Right forelimb (tissue), 1 donor: ENCODE data around the gene COMMD2.

Experiments used
- DNase-seq: peaks from one replicate; pipeline ENCODE4 v3.0.0-alpha.2; 2018

COMMD2 gene

GRCh38 chr3:149752051-149752787 is at the start of gene COMMD2:
Gene COMMD2 (minus strand): TSS chr3:149752489. CDS start chr3:149752444, 45 bp downstream.
- DNase-seq, result peak; percentile 85

GRCh38 chr3:149801639-149802038 is 49.4 kb upstream of the COMMD2 start:
- DNase-seq, result no peak

GRCh38 chr3:149801195-149801594 is 48.9 kb upstream of the COMMD2 start:
- no peak for DNase-seq

- no peak for DNase-seq
Observed at GRCh38 chr3:149800693-149801092, 48.4 kb upstream of the COMMD2 start.

- no peak for DNase-seq
Observed at GRCh38 chr3:149796026-149796425, 43.7 kb upstream of the COMMD2 start.

- DNase-seq, result no peak
Observed at GRCh38 chr3:149792452-149793270, 40.4 kb upstream of the COMMD2 start, which contains the start of gene ANKUB1. Gene ANKUB1 (minus strand): TSS chr3:149792554. CDS start chr3:149792366, 188 bp downstream.

GRCh38 chr3:149790698-149791097 is 38.4 kb upstream of the COMMD2 start:
- DNase-seq, result no peak

- no peak for DNase-seq
Observed at GRCh38 chr3:149790268-149790667, 38.0 kb upstream of the COMMD2 start.

GRCh38 chr3:149784064-149784704 is 31.9 kb upstream of the COMMD2 start:
- no peak for DNase-seq

GRCh38 chr3:149783576-149783975 is 31.3 kb upstream of the COMMD2 start:
- no peak for DNase-seq

GRCh38 chr3:149781741-149782140 is 29.5 kb upstream of the COMMD2 start:
- no peak for DNase-seq

- DNase-seq, result no peak
Observed at GRCh38 chr3:149781211-149781610, 28.9 kb upstream of the COMMD2 start.

GRCh38 chr3:149777414-149778214 is 25.3 kb upstream of the COMMD2 start:
- DNase-seq, result no peak

- no peak for DNase-seq
Observed at GRCh38 chr3:149776170-149776569, 23.9 kb upstream of the COMMD2 start.

GRCh38 chr3:149772861-149773260 is 20.6 kb upstream of the COMMD2 start:
- no peak for DNase-seq

- DNase-seq, result peak; percentile 51
Observed at GRCh38 chr3:149771652-149772271, 19.5 kb upstream of the COMMD2 start.

- no peak for DNase-seq
Observed at GRCh38 chr3:149770246-149770645, 18.0 kb upstream of the COMMD2 start.

GRCh38 chr3:149768704-149769103 is 16.4 kb upstream of the COMMD2 start:
- DNase-seq, result no peak

- no peak for DNase-seq
Observed at GRCh38 chr3:149767720-149768119, 15.4 kb upstream of the COMMD2 start.

- no peak for DNase-seq
Observed at GRCh38 chr3:149765762-149766334, 13.6 kb upstream of the COMMD2 start.

GRCh38 chr3:149764302-149764701 is 12.0 kb upstream of the COMMD2 start:
- DNase-seq, result no peak
